ENCODE data around the gene HIF1A.

HIF1A gene

DNA sequence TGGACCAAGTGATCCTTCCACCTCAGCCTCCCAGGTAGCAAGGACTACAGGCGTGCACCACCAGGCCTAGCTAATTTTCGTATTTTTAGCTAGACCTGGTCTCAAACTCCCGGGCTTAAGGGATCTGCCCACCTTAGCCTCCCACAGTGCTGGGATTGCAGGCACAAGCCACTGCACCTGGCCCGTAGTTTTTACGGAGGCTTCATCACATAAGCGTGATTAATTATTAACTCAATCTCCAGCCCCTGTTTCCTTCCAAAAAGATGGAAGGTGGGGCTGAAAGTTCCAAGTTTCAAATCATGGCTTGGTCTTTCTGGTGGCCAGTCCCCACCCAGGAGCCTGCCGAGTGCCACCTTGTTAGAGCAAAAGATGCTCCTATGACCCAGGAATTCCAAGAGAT, 22.5 kb upstream of the HIF1A start:
- DNase-seq (ENCODE audit: low read depth) = no peak
- TF ChIP-seq CTCF (IDR thresholded peaks at IDR 0.05; ENCODE audit: insufficient read depth, low read depth, low read length, missing control alignments) = no peak

DNA sequence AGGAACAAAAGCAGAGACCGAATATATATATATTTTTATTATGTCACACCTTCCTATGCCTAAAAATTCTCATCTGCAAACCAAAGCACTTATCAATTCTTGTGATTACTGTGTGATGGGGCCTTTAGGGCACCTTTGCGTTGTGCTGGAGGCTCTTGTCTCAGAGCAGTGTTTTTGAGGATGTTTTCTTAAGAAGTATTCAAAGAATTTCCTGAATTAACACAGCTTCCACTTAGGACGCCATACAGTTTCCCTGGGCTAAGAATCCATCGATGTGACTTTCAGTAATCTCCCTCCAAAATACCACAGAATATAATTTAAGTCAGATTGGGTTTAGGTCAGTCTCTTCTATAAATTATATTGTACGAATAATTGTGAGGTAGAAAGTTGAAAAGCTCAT, 22.0 kb upstream of the HIF1A start:
- no peak overlapping the region for H3K4me3 ChIP-seq (ENCODE audit: low read depth, low read length)
- DNase-seq (ENCODE audit: low read depth) = no peak
- no peak for TF ChIP-seq CTCF (IDR thresholded peaks at IDR 0.05; ENCODE audit: insufficient read depth, low read depth, low read length, missing control alignments)

More for the DNA sequence above, 22.5 kb upstream of the HIF1A start:
- no peak overlapping the region for H3K4me3 ChIP-seq (ENCODE audit: low read depth, low read length)

- no peak for TF ChIP-seq CTCF (IDR thresholded peaks at IDR 0.05; ENCODE audit: insufficient read depth, low read depth, low read length, missing control alignments)
- no peak for DNase-seq (ENCODE audit: low read depth)
- no peak overlapping the region for H3K4me3 ChIP-seq (ENCODE audit: low read depth, low read length)
Measured at GRCh38 chr14:61675291-61675690, 20.0 kb upstream of the HIF1A start.

GRCh38 chr14:61677479-61677878, 17.8 kb upstream of the HIF1A start:
- TF ChIP-seq CTCF (IDR thresholded peaks at IDR 0.05; ENCODE audit: insufficient read depth, low read depth, low read length, missing control alignments) = no peak
- DNase-seq (ENCODE audit: low read depth) = no peak
- no peak overlapping the region for H3K4me3 ChIP-seq (ENCODE audit: low read depth, low read length)

GRCh38 chr14:61678975-61679374, 16.3 kb upstream of the HIF1A start:
- TF ChIP-seq CTCF (IDR thresholded peaks at IDR 0.05; ENCODE audit: insufficient read depth, low read depth, low read length, missing control alignments) = no peak
- DNase-seq (ENCODE audit: low read depth) = no peak
- no peak overlapping the region for H3K4me3 ChIP-seq (ENCODE audit: low read depth, low read length)

DNA sequence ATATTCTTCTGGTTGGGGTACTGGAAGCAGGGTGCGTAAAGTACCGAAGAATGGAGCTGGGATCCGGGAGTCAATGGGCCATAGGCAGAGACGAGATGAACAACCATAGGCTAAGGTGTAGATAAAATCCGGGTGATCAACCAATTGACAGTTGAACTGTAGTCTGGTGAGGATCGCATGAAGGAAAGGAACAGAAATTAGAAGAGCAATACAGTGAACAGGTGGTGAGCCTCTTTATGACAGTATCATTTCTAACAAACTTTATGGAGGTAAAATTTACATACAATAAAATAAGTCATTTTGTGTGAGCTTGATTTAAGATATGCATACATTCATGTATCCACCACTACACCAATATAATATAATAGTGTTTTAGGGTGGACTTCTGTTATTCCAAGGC, 13.9 kb upstream of the HIF1A start:
- no peak for TF ChIP-seq CTCF (IDR thresholded peaks at IDR 0.05; ENCODE audit: insufficient read depth, low read depth, low read length, missing control alignments)
- no peak for DNase-seq (ENCODE audit: low read depth)
- H3K4me3 ChIP-seq (ENCODE audit: low read depth, low read length) = no peak overlapping the region

DNA sequence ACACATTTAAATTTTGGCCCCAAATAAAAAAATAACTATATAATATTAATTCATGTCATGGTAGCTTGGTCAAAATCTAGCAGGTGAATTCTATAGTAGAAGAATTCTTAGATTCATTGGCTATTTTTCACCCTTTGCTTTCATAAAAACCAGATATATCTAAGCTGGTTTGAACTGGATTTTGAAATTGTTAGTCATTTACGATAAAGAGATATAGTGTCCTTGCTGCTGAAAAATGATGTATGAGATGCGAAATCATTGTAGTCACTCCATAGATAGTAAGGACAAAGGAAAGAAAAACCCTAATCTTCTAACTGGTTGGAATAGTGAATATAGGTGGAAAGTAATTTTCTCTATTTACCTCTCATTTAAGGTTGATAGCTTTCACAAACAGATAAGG, 12.2 kb upstream of the HIF1A start:
- TF ChIP-seq CTCF (IDR thresholded peaks at IDR 0.05; ENCODE audit: insufficient read depth, low read depth, low read length, missing control alignments) = no peak
- DNase-seq (ENCODE audit: low read depth) = no peak
- no peak overlapping the region for H3K4me3 ChIP-seq (ENCODE audit: low read depth, low read length)

Measured in GM12865 (cell line).